Natural killer cell treated with Interleukin-12 subunit alpha and Interleukin-12 subunit beta and Interleukin-15 and Interleukin-18, amount 100 ng/mL, for 72 hours (primary cell): ENCODE data around the gene CPLANE2. TPM values are rescaled to one million over a fixed set of nuclear protein-coding genes. Genes with fewer than 3 reads are reported as not detected.
A peak's percentile ranks its signal among the peaks of the same experiment; 100 is the strongest.
"Not testable (repeated sequence)": the region's sequence is repeated elsewhere in the genome, so short reads cannot be mapped to it uniquely, and the experiment has no call there.

Source experiments
- ATAC-seq, 2 donors: fragments of 150-1000 bp; cut with Tn5 transposase in 1 of 2; sonication (Bioruptor Pico), chemical (Tn5 transposase) in 1 of 2; 2 replicates each; pipeline ENCODE4 v1.10.0; 2021
- DNase-seq: peaks from one replicate; pipeline ENCODE4 v3.0.0; 2022; ENCODE audit warnings: low spot score
- H3K27ac Mint-ChIP-seq, 2 donors: 1 replicate in 1 of 2; 2 replicates in 1 of 2; pipeline ENCODE4 v1.8.0; 2022; ENCODE audit warnings: mixed read lengths in 2 of 2, mild to moderate bottlenecking in 1 of 2, moderate library complexity in 1 of 2
- H3K27me3 Mint-ChIP-seq, 2 donors: 1 replicate in 1 of 2; 2 replicates in 1 of 2; pipeline ENCODE4 v1.8.0; 2022; ENCODE audit warnings: mixed read lengths in 2 of 2
- H3K36me3 Mint-ChIP-seq: one replicate; pipeline ENCODE4 v1.8.0; 2022; ENCODE audit warnings: mixed read lengths
- H3K4me1 Mint-ChIP-seq, 2 donors: 1 replicate in 1 of 2; 2 replicates in 1 of 2; pipeline ENCODE4 v1.8.0; 2022; ENCODE audit warnings: low read depth in 2 of 2, mixed read lengths in 2 of 2, mild to moderate bottlenecking in 1 of 2
- H3K4me3 Mint-ChIP-seq: one replicate; pipeline ENCODE4 v1.8.0; 2022; ENCODE audit warnings: mixed read lengths
- H3K9me3 Mint-ChIP-seq: 2 replicates; pipeline ENCODE4 v1.8.0; 2022; ENCODE audit warnings: mixed read lengths
- total RNA-seq, 2 donors: library from RNA; stranded (reverse); gene quantifications; one replicate each; pipeline ENCODE4 v1.2.3, GENCODE V29; 2022

Gene CPLANE2
- total RNA-seq, 2 donors from 2014 or later = 3.2 to 3.8 TPM

DNA sequence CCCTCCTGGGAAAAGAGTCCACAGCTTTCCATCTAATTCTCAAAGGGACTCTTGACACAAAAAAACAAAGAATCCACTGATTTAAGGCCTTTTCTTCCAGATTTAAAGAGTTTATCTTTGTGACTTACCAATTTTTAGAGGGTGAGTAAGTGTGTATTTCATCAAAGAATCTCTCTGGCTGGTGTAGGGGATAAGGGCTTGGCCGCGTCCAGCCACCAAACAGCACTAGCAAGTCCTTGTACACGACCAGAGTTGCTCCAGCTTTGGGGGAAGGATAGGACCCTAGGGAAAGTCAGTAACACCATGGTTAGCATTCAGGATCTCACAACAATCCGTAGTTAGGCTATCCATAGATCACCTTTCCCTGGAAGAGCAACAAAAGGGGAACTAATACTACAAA is 19.5 kb upstream of the CPLANE2 start:
- no peaks in the 10 kb centered on the region for H3K9me3 Mint-ChIP-seq
- no peak for ATAC-seq
- H3K27me3 Mint-ChIP-seq = no peaks in the 10 kb centered on the region
- no peak overlapping the region for H3K4me3 Mint-ChIP-seq
- H3K27ac Mint-ChIP-seq = no peak overlapping the region
- no peaks in the 10 kb centered on the region for H3K4me1 Mint-ChIP-seq
- DNase-seq = no peak
- no peaks in the 10 kb centered on the region for H3K36me3 Mint-ChIP-seq

DNA sequence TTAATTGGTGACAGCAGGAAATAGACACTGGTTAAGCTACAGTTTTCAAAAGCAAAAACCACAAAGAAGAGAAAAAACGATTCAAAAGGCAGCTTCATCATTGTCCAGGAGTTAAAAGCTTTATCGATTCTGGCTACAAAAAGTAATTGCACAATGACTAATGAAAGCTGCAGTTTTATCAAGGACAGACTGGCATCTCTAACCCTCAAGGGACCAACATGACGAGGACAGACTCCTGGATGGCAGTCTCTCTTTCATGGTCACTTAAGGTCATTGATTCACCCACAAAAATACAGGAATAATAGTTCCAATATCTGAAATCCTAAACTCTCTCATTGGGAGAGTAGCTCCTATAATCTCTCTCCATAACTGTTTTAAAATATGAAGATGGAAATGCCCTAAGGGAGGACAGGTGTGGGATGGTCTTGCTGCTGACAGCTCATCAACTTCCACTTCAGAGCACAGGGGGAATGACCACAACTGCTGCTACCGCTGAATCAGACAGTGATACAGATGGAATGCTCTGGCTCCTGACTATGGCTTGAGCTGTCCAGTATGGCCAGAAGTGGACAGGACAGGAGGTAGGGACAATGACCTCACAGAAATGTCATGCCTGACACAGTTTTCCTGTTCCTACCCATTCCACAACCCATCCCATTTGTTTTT is 17.4 kb upstream of the CPLANE2 start:
- no peaks in the 10 kb centered on the region for H3K27me3 Mint-ChIP-seq
- ATAC-seq = no peak
- H3K9me3 Mint-ChIP-seq = no peaks in the 10 kb centered on the region
- peaks cover 0 to 5% of the 10 kb centered on the region in 2 donors for H3K4me1 Mint-ChIP-seq
- H3K27ac Mint-ChIP-seq = peak overlapping the region in 1 of 2 donors; percentile 33
- no peaks in the 10 kb centered on the region for H3K36me3 Mint-ChIP-seq
- DNase-seq = no peak
- no peak overlapping the region for H3K4me3 Mint-ChIP-seq

DNA sequence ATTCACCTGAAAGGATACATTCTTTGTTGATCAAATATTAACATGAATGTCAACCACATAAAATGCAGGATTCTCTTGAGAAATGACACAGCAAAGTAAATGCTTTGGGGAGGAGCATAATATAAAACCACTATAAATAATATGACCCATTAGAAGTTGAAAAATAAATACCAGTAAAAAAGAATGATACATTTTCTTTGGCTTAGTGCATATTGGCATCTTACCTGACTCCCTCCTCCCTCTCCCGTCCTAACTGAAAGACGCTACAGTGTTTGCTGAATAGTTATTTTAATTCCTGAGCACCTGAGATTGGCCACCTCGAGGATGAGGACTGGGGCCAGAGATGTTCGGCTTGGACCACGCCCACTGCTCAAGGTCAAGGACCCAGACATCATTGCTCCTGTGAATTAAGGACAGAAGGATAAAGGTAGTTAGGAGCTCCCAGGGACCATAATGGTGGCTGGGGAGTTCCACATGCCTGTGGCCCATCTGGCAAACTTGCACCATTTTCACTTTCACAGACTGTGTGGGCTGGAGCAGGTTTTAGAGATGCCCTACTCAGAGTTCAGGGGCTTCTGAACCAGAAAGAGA is 16.4 kb upstream of the CPLANE2 start:
- Mint-ChIP-seq H3K9me3 (no peaks in the 10 kb centered on the region), H3K4me3 (no peak overlapping the region), H3K4me1 (peaks cover 9 to 11% of the 10 kb centered on the region in 2 donors), H3K27me3 (no peaks in the 10 kb centered on the region), H3K27ac (no peak overlapping the region), H3K36me3 (no peaks in the 10 kb centered on the region)
- ATAC-seq = no peak
- DNase-seq = no peak

DNA sequence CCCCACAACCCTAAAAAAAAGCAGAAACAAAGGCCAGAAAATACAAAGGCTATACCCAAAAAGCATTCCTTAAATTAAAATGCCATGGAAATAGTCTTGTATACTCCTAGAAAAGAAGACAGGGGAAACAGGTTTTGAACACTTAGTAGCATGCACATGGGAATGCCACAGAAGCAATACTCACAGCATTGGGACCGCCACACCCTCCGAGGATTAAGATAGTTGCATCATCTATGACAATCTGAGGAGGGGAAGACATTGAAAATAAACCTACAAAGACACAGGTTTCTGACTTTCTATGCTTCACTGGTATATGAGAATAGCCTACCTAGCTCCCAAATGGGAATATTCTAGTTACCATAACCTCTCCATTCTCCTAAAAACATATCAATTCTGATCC is 15.9 kb upstream of the CPLANE2 start:
- no peaks in the 10 kb centered on the region for H3K36me3 Mint-ChIP-seq
- ATAC-seq (no peak), DNase-seq (no peak)
- no peak overlapping the region for H3K4me3 Mint-ChIP-seq
- H3K4me1 Mint-ChIP-seq = peaks cover 9 to 11% of the 10 kb centered on the region in 2 donors
- H3K27me3 Mint-ChIP-seq = no peaks in the 10 kb centered on the region
- peak overlapping the region in 1 of 2 donors; percentile 20 for H3K27ac Mint-ChIP-seq
- H3K9me3 Mint-ChIP-seq = no peaks in the 10 kb centered on the region

DNA sequence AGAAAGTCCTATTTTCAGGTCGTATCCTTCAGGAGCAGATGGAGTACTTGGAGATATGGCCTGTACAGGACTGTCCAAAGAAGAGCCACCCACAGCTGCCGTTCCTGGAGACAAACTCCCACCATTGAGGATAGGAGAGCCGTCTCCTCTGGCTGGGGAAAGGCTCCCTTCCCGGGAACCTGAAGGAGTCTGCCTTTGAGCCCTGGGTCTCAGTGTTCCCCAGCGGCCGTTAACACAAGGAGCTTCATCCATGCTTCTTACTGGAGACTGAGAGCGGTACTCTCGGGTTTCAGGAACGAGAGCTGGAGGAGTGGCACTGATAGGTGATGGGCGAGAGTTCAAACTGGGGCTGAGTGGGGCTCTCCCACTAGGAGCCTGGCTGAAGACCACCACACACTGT is 14.4 kb upstream of the CPLANE2 start:
- no peaks in the 10 kb centered on the region for H3K9me3 Mint-ChIP-seq
- DNase-seq (no peak), ATAC-seq (no peak)
- no peaks in the 10 kb centered on the region for H3K27me3 Mint-ChIP-seq
- no peak overlapping the region for H3K4me3 Mint-ChIP-seq
- no peak overlapping the region for H3K27ac Mint-ChIP-seq
- peaks cover 9 to 11% of the 10 kb centered on the region in 2 donors for H3K4me1 Mint-ChIP-seq
- no peaks in the 10 kb centered on the region for H3K36me3 Mint-ChIP-seq

DNA sequence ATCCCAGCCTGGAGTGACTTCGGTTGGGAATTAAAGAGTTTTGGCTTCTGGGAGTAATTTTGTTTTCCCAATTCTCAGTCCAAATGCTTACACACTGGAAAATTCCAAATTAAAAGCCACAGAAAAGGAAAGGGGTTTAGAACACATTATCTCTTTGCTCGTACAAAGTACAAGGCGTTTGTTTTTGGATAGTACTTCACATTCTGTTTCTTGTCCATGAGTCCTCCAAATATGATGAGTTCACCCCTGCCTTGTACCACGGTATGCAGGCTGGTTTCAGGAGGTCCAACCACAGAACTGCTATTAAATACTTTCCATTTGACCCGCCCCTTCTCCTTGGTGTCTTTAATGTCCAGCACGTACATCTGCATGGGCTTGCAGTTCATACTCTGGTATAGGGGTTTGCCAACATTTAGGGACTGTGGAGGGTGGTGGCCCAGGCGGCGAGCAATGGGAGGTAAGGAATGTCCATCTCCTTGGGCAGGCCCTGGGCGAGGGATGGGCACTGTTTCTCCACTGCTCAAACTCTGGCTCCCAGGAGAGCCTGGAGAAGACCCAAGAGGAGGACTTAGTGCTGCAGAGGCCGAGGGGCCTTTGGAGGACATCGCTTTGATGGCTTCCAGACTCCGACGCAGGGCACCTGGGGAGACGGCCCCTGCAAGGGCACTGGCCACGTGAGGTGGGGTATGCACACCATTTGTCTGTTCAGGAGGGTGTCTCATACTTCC is 13.7 kb upstream of the CPLANE2 start:
- DNase-seq = no peak
- no peak overlapping the region for H3K4me3 Mint-ChIP-seq
- no peak overlapping the region for H3K27ac Mint-ChIP-seq
- no peaks in the 10 kb centered on the region for H3K27me3 Mint-ChIP-seq
- H3K36me3 Mint-ChIP-seq = no peaks in the 10 kb centered on the region
- no peaks in the 10 kb centered on the region for H3K9me3 Mint-ChIP-seq
- no peak for ATAC-seq
- H3K4me1 Mint-ChIP-seq = peaks cover 9 to 11% of the 10 kb centered on the region in 2 donors

DNA sequence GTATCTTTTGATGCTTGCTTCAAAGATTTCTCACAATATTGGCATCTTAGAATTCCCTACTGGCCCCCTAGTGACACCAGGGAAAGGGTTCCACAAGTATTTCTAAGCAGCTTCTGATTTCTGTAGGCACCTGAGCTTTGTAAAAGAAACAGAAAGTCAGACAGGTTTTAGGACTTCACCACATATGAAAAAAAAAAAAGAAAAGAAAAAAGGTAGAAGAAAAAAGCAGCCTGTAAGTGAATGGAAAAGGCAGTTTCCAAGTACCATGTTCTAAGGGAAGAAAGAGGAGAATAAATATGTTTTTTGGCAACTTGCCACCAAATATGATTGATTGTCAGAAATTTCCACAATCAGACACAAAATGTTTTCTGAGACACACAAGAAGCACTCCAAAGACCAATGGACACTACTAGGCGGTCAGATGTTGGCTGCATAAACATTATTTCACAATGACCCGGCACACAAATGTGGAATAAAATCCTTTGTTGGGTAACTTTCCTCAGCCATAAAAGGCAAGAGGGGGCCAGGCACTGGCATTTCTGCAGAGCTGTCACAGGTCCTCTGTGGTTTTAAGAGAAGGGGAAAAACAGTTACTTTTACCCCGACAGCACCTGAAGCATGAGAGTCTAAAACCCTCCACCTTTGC is 12.7 kb upstream of the CPLANE2 start:
- no peaks in the 10 kb centered on the region for H3K9me3 Mint-ChIP-seq
- DNase-seq (no peak), ATAC-seq (no peak)
- H3K4me3 Mint-ChIP-seq = no peak overlapping the region
- H3K27me3 Mint-ChIP-seq = no peaks in the 10 kb centered on the region
- H3K36me3 Mint-ChIP-seq = no peaks in the 10 kb centered on the region
- peaks cover 9 to 11% of the 10 kb centered on the region in 2 donors for H3K4me1 Mint-ChIP-seq
- H3K27ac Mint-ChIP-seq = peak overlapping the region in 1 of 2 donors; percentile 71

DNA sequence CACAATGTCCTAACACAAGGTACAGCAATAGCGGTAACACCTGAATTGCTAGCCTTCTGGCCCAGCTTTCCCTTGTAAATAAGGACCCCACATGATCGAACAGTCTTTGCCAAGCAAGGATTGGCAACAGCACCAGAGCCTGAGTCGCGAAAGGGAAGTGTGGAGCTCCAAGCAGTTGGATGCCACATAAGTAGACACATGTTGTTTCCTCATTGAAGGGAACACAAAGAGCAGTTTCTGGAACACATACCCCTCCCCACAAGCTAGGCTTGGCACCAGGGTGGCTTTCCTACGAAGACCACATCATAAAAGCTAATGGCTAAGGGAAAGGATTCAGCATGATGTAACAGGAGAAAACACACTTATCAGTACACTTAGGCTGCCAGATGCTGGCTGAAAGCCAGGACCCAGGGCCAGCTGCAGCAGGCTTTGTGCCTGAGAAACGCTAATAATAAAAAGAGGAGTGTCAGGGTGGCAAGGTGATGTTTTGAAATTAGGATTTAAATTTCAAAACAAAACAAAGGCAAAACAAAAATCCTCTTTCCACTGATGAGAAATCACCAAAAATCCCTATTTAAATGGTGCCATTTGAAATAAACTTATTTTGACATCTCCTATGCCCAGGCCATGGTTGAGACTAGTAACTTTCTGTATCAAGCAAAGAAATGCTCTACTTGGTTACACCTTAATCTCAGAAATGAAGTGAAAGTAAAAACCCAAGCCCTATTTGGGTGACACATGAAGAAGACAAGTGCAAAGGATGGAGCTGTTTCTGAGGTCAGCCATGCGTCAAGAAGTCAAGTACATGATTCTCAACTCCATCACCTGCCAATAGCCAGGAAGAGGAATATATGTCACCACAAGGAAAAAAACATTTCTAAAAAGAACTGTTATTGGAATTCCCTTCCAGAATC is 11.9 kb upstream of the CPLANE2 start:
- DNase-seq = no peak
- no peaks in the 10 kb centered on the region for H3K27me3 Mint-ChIP-seq
- peaks cover 11 to 14% of the 10 kb centered on the region in 2 donors for H3K4me1 Mint-ChIP-seq
- H3K27ac Mint-ChIP-seq = peak overlapping the region in 1 of 2 donors; percentile 71
- no peak overlapping the region for H3K4me3 Mint-ChIP-seq
- H3K9me3 Mint-ChIP-seq = no peaks in the 10 kb centered on the region
- no peaks in the 10 kb centered on the region for H3K36me3 Mint-ChIP-seq
- no peak for ATAC-seq

DNA sequence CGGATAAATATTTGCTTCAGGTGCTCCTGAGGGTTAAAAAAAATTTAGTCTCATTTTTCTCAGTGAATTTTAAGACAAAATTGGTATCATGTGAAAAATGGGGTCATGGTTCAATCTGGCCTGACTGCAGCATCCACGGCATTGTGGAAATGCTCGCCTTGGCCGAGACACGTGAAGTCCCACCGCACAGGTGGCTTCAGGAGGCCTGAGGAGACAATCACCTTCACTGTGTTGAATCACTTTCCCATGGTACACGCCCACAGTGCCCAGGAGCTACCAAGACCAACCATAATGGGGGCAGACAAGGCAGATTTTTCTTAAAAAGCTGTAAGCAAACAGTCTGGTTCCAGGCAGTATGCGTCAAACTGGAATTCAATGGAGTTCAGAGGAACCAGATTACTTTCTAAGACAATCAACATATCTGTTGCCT is 11.0 kb upstream of the CPLANE2 start:
- Mint-ChIP-seq H3K36me3 (no peaks in the 10 kb centered on the region), H3K27ac (peak overlapping the region in 1 of 2 donors; percentile 71), H3K27me3 (no peaks in the 10 kb centered on the region), H3K9me3 (no peaks in the 10 kb centered on the region), H3K4me1 (peaks cover 11 to 14% of the 10 kb centered on the region in 2 donors), H3K4me3 (no peak overlapping the region)
- ATAC-seq = no peak
- DNase-seq = no peak

DNA sequence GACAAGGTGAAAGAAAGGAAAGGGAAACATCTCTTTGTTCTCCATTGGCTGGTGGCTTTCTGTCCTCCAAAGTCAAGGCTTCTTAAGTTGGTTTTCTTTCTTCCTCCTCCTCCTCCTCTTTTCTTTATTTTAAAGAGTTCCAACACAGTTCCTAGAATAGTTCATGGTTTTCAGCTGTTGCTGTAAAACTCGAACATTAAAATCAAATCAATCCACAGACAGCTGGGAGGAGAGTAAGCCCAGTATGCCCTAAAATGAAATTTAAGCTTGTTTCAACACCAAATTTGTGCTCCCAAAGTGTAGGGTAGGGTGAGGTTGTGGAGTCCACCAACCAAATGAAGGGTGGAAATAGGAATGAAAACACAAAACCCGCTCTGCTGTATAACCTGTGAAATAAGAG is 10.5 kb upstream of the CPLANE2 start:
- Mint-ChIP-seq H3K27ac (no peak overlapping the region), H3K4me3 (no peak overlapping the region), H3K36me3 (no peaks in the 10 kb centered on the region)

DNA sequence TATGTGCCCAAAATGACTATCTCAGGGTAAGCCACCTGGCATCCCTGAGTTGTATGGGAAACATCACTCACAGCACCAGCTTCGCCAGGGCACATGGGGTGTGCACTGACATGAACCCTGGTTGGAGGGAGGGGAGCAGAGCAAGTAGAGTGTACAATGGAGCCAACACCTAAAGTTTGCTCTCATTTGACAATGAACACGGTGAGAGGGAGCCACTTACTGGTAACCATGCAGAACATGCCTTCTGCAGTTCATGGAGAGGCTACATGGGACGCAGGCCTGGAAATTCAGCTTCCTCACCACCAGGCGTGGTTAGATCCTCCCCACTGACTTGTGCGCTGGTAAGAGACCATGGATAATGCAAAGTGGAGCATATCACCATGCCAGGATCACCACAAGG is 10.0 kb upstream of the CPLANE2 start:
- Mint-ChIP-seq H3K27me3 (no peaks in the 10 kb centered on the region), H3K27ac (no peak overlapping the region), H3K9me3 (no peaks in the 10 kb centered on the region), H3K36me3 (no peaks in the 10 kb centered on the region), H3K4me1 (peaks cover 11 to 14% of the 10 kb centered on the region in 2 donors), H3K4me3 (no peak overlapping the region)
- ATAC-seq (no peak), DNase-seq (no peak)

More for the DNA sequence above, 10.5 kb upstream of the CPLANE2 start:
- no peak for ATAC-seq
- Mint-ChIP-seq H3K9me3 (no peaks in the 10 kb centered on the region), H3K4me1 (peaks cover 11 to 14% of the 10 kb centered on the region in 2 donors), H3K27me3 (no peaks in the 10 kb centered on the region)
- DNase-seq = no peak

DNA sequence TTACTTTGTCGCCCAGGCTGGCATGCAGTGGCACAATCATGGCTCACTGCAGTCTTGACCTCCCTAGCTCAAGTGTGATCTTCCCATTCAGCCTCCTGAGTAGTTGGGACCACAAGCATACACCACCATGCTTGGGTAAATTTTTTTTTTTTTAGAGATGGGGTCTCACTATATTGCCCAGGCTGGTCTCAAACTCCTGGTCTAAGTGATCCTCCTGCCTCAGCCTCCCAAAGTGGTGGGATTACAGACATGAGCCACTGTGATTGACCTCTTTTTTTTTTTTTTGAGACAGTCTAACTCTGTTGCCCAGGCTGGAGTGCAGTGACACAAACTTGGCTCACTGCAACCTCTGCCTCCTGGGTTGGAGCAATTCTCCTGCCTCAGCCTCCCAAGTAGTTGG is 9.3 kb upstream of the CPLANE2 start:
- ATAC-seq, H3K4me3 Mint-ChIP-seq, H3K36me3 Mint-ChIP-seq, H3K9me3 Mint-ChIP-seq, DNase-seq, H3K27ac Mint-ChIP-seq, H3K27me3 Mint-ChIP-seq: not testable (repeated sequence)
- H3K4me1 Mint-ChIP-seq = peaks cover 11 to 14% of the 10 kb centered on the region in 2 donors
